IMR-90 (cell line): Measurements from ENCODE around the gene CTNNA2. TPM values are rescaled to one million over a fixed set of nuclear protein-coding genes. Genes with fewer than 3 reads are reported as not detected.

Experiments used
- ATAC-seq: fragments of 200-7000 bp; cut with Tn5 transposase; 2 replicates; pipeline ENCODE4 v1.9.1; 2020; ENCODE audit warnings: low read depth, mild to moderate bottlenecking, moderate library complexity
- BruUV-seq: library from RNA; stranded (reverse); fragments of 400-500 nt; replicated peaks from 2 replicates; lab custom pipeline; 2021; lab: Mats Ljungman, UMichigan
- CTCF ChIA-PET: fragments of 300-600 bp; formaldehyde crosslinking; extraction: SDS; loops from one replicate; lab custom pipeline; 2021; ENCODE audit warnings: antibody characterized with exemption; lab: Yijun Ruan, JAX
- POLR2A ChIA-PET: fragments of 300-600 bp; sonication (Branson Sonifier 250); formaldehyde crosslinking; loops from one replicate; lab custom pipeline; 2022; ENCODE audit warnings: antibody characterized with exemption; ENCODE audit not compliant: unreplicated experiment; lab: Charles Lee
- DNase-seq: peaks from one replicate; pipeline ENCODE4 v3.0.0; 2013
- H2AFZ ChIP-seq: replicated peaks from 2 replicates; pipeline ENCODE3; 2013; ENCODE audit warnings: low read length, mild to moderate bottlenecking; ENCODE audit not compliant: poor library complexity
- H2AK5ac ChIP-seq: 2 replicates; pipeline ENCODE4 v1.6.1; 2013; ENCODE audit warnings: low read depth, low read length, inconsistent platforms
- H2AK9ac ChIP-seq: replicated peaks from 2 replicates; pipeline ENCODE3; 2013; ENCODE audit warnings: mild to moderate bottlenecking, low read depth, low read length, moderate library complexity; ENCODE audit not compliant: poor library complexity
- H2BK120ac ChIP-seq: 2 replicates; pipeline ENCODE4 v1.6.1; 2013; ENCODE audit warnings: low read depth, low read length, inconsistent platforms
- H2BK15ac ChIP-seq: 3 replicates; pipeline ENCODE4 v1.6.1; 2013; ENCODE audit warnings: low read depth, low read length, inconsistent platforms
- H2BK20ac ChIP-seq: 2 replicates; pipeline ENCODE4 v1.6.1; 2013; ENCODE audit warnings: low read depth, mild to moderate bottlenecking, inconsistent platforms, low read length, moderate library complexity
- H2BK5ac ChIP-seq: 2 replicates; pipeline ENCODE4 v1.6.1; 2013; ENCODE audit warnings: mild to moderate bottlenecking, low read depth, low read length, inconsistent platforms; ENCODE audit not compliant: poor library complexity, severe bottlenecking
- H3K14ac ChIP-seq: replicated peaks from 2 replicates; pipeline ENCODE4 v1.6.1; 2013; ENCODE audit warnings: low read depth, low read length, inconsistent platforms
- H3K18ac ChIP-seq: 2 replicates; pipeline ENCODE4 v1.6.1; 2013; ENCODE audit warnings: low read depth, low read length, control low read depth
- H3K23ac ChIP-seq: 2 replicates; pipeline ENCODE4 v1.6.1; 2013; ENCODE audit warnings: low read depth, low read length, inconsistent platforms
- H3K27ac ChIP-seq: 2 replicates; pipeline ENCODE4 v1.5.1; 2013; ENCODE audit warnings: mild to moderate bottlenecking, control low read depth, low read length; ENCODE audit not compliant: insufficient read depth
- H3K27me3 ChIP-seq: 2 replicates; pipeline ENCODE4 v1.6.1; 2013; ENCODE audit warnings: low read length; ENCODE audit not compliant: control insufficient read depth, insufficient read depth
- H3K36me3 ChIP-seq: 2 replicates; pipeline ENCODE4 v1.6.1; 2013; ENCODE audit warnings: low read length, mixed read lengths; ENCODE audit not compliant: control insufficient read depth, insufficient read depth
- H3K4ac ChIP-seq: 2 replicates; pipeline ENCODE4 v1.6.1; 2013; ENCODE audit warnings: low read depth, low read length, inconsistent platforms
- H3K4me1 ChIP-seq: 2 replicates; pipeline ENCODE4 v1.6.1; 2013; ENCODE audit warnings: low read length, mixed read lengths; ENCODE audit not compliant: control insufficient read depth, insufficient read depth
- H3K4me2 ChIP-seq: 2 replicates; pipeline ENCODE4 v1.6.1; 2013; ENCODE audit warnings: low read depth, mild to moderate bottlenecking, control low read depth, low read length, moderate library complexity
- H3K4me3 ChIP-seq: 2 replicates; pipeline ENCODE4 v1.5.1; 2013; ENCODE audit warnings: low read depth, mild to moderate bottlenecking, control low read depth, low read length, moderate library complexity; ENCODE audit not compliant: insufficient read depth
- H3K56ac ChIP-seq: 2 replicates; pipeline ENCODE4 v1.6.1; 2013; ENCODE audit warnings: low read length, inconsistent platforms; ENCODE audit not compliant: insufficient read depth; ENCODE audit errors: extremely low read depth
- H3K79me1 ChIP-seq, 2 experiments: 2 replicates each; pipeline ENCODE4 v1.6.1; 2013; ENCODE audit warnings: low read length in 2 of 2, inconsistent platforms in 1 of 2, low read depth in 1 of 2
- H3K9ac ChIP-seq: 2 replicates; pipeline ENCODE4 v1.6.1; 2013; ENCODE audit warnings: low read depth, low read length, control low read depth
- H3K9me1 ChIP-seq: 2 replicates; pipeline ENCODE4 v1.6.1; 2013; ENCODE audit warnings: low read length, inconsistent platforms; ENCODE audit not compliant: insufficient read depth
- H3K9me3 ChIP-seq: 2 replicates; pipeline ENCODE4 v1.6.1; 2013; ENCODE audit warnings: low read length; ENCODE audit not compliant: control insufficient read depth, insufficient read depth
- H4K20me1 ChIP-seq: 2 replicates; pipeline ENCODE4 v1.6.1; 2013; ENCODE audit warnings: low read length, inconsistent platforms; ENCODE audit not compliant: insufficient read depth
- H4K5ac ChIP-seq: 2 replicates; pipeline ENCODE4 v1.6.1; 2013; ENCODE audit warnings: mild to moderate bottlenecking, low read depth, low read length, control low read depth
- H4K8ac ChIP-seq, 2 experiments: 2 replicates each; pipeline ENCODE4 v1.6.1; 2013; ENCODE audit warnings: low read depth in 2 of 2, low read length in 2 of 2, control low read depth in 1 of 2, inconsistent platforms in 1 of 2
- H4K91ac ChIP-seq: 2 replicates; pipeline ENCODE4 v1.6.1; 2013; ENCODE audit warnings: low read depth, low read length, inconsistent platforms; ENCODE audit not compliant: insufficient read depth
- BHLHE40 ChIP-seq: fragments of 150-350 bp; IDR thresholded peaks from 2 replicates; pipeline ENCODE4 v1.6.1; 2016; ENCODE audit warnings: mild to moderate bottlenecking, low read depth, low read length
- WGBS, 2 experiments: methylation state at CpG; one replicate each; pipeline versions ENCODE4 v1.1.5 to v1.1.7; 2013; ENCODE audit warnings: missing lambda C conversion rate in 2 of 2; ENCODE audit not compliant: insufficient read length in 1 of 2; ENCODE audit errors: extremely low coverage in 2 of 2; 5-methylcytosine and 5-hydroxymethylcytosine counted together
- dilution Hi-C: fragments of 300-500 bp; cut with HindIII; formaldehyde crosslinking; loops from one replicate; pipeline ENCODE4 v1.14.3; 2018; ENCODE audit warnings: low sequenced_read_pairs; ENCODE audit not compliant: unreplicated experiment
- in situ Hi-C: fragments of 300-500 bp; cut with MboI; formaldehyde crosslinking; loops from 3 replicates; pipeline ENCODE4 v1.14.3; 2019; ENCODE audit warnings: low sequenced_read_pairs, inconsistent platforms, mixed read lengths
- intact Hi-C: fragments of 100-400 bp; cut with micrococcal nuclease; formaldehyde crosslinking; loops from 2 replicates; pipeline ENCODE4 v1.10.0; 2022
- polyA plus RNA-seq, 3 experiments: library from polyadenylated mRNA; depleted of rRNA; stranded (reverse); fragments of >200 nt; gene quantifications; 2 replicates each; pipeline ENCODE4 v1.2.3, GENCODE V29; 2012; ENCODE audit warnings: low replicate concordance in 1 of 3
- total RNA-seq: library from RNA; depleted of rRNA; stranded (reverse); fragments of >200 nt; gene quantifications from 2 replicates; pipeline ENCODE4 v1.2.3, GENCODE V29; 2012

CTNNA2 gene
- total and polyA plus RNA-seq, 2 of the 4 experiments (the other 2 are of a cell fraction), result not detected

- Histone ChIP-seq H2AK5ac (no peak overlapping the region), H3K9me1 (no peaks in the 10 kb centered on the region), H3K4ac (no peak overlapping the region), H2AK9ac (no peak overlapping the region), H3K36me3 (no peaks in the 10 kb centered on the region), H3K9ac (no peak overlapping the region), H3K27ac (no peak overlapping the region), H4K91ac (no peak overlapping the region), H4K8ac (no peak overlapping the region), H2BK20ac (no peak overlapping the region), H3K18ac (no peak overlapping the region), H3K4me3 (no peak overlapping the region), H2AFZ (no peak overlapping the region), H3K79me1 (no peaks in the 10 kb centered on the region), H3K14ac (no peak overlapping the region), H2BK5ac (no peak overlapping the region), H3K4me1 (no peaks in the 10 kb centered on the region), H3K56ac (no peak overlapping the region), H2BK120ac (no peak overlapping the region), H4K20me1 (no peaks in the 10 kb centered on the region), H3K4me2 (no peak overlapping the region), H3K27me3 (no peaks in the 10 kb centered on the region), H4K5ac (no peak overlapping the region), H2BK15ac (no peak overlapping the region), H3K23ac (no peak overlapping the region), H3K9me3 (no peaks in the 10 kb centered on the region)
- no peak for TF ChIP-seq BHLHE40
- intact Hi-C loops, result no loop called here
- dilution Hi-C loops, result no loop called here
- in situ Hi-C loops, result loop anchor here (25.0 kb wide), 1 partner anchor 109 kb away; no protein-coding TSS in a partner anchor
- ChIA-PET POLR2A (no interaction called here), CTCF (interaction anchor here (1.4 kb wide), 1 partner anchor 11 kb away, joined by 3 read pairs; no protein-coding TSS in a partner anchor)
- BruUV-seq, result no TSS peak
- ATAC-seq (no peak), DNase-seq (no peak)
- WGBS, 2 experiments, result no CpG with 5 or more reads among the region's 3 CpGs
Observed at GRCh38 chr2:79770926-79771325, 258.1 kb downstream of the CTNNA2 start.
